Spleen (tissue), 7 donors: ENCODE results near the gene DDX60.
"Not testable (repeated sequence)": the region's sequence is repeated elsewhere in the genome, so short reads cannot be mapped to it uniquely, and the experiment has no call there.

Experiments used
- POLR2AphosphoS5 ChIP-seq, 3 donors: sonication (generic); formaldehyde crosslinking; IDR thresholded peaks; one replicate each; pipeline ENCODE4 v1.5.1; 2017; ENCODE audit warnings: antibody characterized with exemption in 3 of 3
- TF ChIP-seq, protein P1 (sequence below), 11 experiments: fragments of 200-600 bp in 7 of 11; fragments of 450-650 bp in 4 of 11; sonication (generic) in 4 of 11; IDR thresholded peaks in 8 of 11; conservative IDR thresholded peaks in 3 of 11; 1 replicate in 7 of 11; 2 replicates in 4 of 11; pipeline versions ENCODE4 v1.4.0 to v1.8.0; 2016 to 2021; ENCODE audit warnings: antibody characterized with exemption in 11 of 11, inconsistent platforms in 4 of 11, mild to moderate bottlenecking in 1 of 11
- donor health status: DM: no; HTN: no; CAD: no; lungs with moderate emphysema.
- donor health status: DM: no; HTN: no; CAD: no.
- donor health status: DM: no; HTN: no; CAD: no.

DNA sequence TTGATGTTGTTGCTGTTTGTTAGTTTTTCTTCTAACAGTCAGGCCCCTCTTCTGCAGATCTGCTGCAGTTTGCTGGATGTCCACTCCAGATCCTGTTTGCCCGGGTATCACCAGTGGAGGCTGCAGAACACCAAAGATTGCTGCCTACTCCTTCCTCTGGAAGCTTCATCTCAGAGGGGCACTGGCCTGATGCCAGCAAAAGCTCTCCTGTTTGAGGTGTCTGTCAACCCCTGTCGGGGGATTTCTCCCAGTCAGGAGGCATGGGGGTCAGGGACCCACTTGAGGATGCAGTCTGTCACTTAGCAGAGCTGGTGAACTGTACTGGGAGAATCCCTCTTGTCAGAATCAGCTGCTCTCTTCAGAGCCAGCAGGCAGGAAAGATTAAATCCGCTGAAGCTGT is 12.0 kb upstream of the DDX60 start:
- TF ChIP-seq POLR2AphosphoS5 (IDR thresholded peaks at IDR 0.05), result not testable (repeated sequence)
- TF ChIP-seq, protein P1, sequence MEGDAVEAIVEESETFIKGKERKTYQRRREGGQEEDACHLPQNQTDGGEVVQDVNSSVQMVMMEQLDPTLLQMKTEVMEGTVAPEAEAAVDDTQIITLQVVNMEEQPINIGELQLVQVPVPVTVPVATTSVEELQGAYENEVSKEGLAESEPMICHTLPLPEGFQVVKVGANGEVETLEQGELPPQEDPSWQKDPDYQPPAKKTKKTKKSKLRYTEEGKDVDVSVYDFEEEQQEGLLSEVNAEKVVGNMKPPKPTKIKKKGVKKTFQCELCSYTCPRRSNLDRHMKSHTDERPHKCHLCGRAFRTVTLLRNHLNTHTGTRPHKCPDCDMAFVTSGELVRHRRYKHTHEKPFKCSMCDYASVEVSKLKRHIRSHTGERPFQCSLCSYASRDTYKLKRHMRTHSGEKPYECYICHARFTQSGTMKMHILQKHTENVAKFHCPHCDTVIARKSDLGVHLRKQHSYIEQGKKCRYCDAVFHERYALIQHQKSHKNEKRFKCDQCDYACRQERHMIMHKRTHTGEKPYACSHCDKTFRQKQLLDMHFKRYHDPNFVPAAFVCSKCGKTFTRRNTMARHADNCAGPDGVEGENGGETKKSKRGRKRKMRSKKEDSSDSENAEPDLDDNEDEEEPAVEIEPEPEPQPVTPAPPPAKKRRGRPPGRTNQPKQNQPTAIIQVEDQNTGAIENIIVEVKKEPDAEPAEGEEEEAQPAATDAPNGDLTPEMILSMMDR (IDR thresholded peaks at IDR 0.05 in 8 of 11, conservative IDR thresholded peaks at IDR 0.05 in 3 of 11), result not testable (repeated sequence)
